GDM1 (cell line): ENCODE measurements around the gene MIX23.

Experiments
- DNase-seq: peaks from one replicate; lab custom pipeline; 2025; lab: John Stamatoyannopoulos, UW

The MIX23 gene

DNA sequence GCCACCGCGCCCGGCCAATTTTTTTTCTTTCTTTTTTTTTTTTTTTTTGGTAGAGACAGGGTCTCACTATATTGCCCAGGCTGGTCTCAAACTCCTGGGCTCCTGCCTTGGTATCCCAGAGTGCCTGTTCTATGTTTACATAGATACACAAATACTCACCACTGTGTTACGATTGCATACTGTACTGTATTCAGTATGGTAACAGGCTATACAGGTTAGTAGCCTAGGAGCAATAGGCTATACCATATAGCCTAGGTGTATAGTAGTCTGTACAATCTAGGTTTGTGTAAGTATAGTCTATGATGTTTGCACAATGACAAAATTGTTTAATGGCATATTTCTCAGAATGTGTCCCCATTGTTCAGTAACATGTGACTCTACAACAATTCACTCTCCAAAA lies 31.4 kb downstream of the MIX23 start:
- DNase-seq = no peak

DNA sequence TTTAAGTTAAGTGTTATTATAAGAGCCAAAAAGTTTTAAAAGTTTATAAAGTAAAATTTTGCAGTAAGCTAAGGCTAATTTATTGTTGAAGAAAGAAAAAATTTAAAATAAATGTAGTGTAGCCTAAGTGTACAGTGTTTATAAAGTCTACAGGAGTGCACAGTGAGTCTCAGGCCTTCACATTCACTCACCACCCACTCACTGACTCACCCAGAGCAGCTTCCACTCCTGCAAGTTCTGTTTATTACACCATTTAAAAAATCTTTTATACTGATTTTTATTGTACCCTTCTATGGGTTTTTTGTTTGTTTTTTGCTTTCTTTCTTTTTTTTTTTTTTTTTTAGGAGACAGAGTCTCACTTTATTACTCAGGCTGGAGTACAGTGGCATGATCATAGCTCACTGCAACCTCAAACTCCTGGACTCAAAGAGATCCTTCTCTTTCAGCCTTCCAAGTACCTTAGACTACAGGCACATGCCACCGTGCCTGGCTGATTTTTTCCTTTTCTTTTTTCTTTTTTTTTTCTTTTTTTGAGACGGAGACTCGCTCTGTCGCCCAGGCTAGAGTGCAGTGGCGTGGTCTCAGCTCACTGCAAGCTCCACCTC lies 32.1 kb downstream of the MIX23 start:
- DNase-seq = no peak

DNA sequence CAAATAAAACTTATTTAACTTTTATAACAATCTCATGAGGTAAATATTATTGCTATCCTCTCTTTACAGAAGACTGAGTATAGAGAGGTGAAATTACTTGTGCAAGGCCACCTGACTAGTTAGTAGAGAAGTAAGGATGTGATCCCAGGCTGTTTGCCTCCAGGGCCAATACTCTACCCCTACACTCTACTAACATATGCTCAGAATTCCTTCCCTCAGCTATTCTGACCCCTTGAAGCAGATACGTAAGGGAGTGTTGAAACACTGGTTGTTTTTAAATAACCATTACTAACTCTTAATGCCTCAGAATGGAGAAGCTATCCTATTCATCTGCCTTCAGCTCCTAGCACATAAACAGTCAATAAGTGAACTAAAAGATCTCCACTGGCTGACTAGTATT lies 33.9 kb downstream of the MIX23 start:
- no peak for DNase-seq

GRCh38 chr3:122343654-122344053 lies 39.4 kb downstream of the MIX23 start:
- no peak for DNase-seq

- DNase-seq = no peak
Measured at GRCh38 chr3:122342803-122343202, 40.2 kb downstream of the MIX23 start.

DNA sequence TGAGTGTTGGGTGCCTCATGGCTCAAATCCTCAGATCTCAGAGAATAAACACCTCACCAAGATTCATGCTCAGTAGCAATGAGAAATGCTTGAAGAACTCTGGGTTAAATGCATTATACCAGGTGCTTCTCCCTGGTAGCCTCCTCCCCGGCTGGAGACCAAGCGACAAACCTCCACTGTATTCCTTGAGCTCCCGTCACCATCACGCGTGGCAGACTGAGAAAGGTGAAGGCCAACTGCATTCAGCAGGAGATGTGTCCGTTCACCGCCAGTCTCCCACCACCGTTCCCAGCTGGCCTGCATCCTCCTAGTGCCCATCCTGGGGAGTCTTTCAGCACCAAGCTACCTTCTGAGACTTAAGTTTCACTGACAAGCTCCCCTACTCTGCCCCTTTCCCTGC lies 50.5 kb downstream of the MIX23 start:
- DNase-seq = no peak

GRCh38 chr3:122331886-122332285 lies 51.1 kb downstream of the MIX23 start:
- DNase-seq = no peak

- DNase-seq = no peak
Measured at GRCh38 chr3:122325769-122326168, 57.3 kb downstream of the MIX23 start.

GRCh38 chr3:122324871-122325323 lies 58.1 kb downstream of the MIX23 start, which contains the start of gene CSTA:
CSTA (plus strand) TSS chr3:122325248; CDS start chr3:122325293, 45 bp downstream.
- DNase-seq = no peak

GRCh38 chr3:122322095-122323075 lies 60.6 kb downstream of the MIX23 start:
- DNase-seq = no peak

DNA sequence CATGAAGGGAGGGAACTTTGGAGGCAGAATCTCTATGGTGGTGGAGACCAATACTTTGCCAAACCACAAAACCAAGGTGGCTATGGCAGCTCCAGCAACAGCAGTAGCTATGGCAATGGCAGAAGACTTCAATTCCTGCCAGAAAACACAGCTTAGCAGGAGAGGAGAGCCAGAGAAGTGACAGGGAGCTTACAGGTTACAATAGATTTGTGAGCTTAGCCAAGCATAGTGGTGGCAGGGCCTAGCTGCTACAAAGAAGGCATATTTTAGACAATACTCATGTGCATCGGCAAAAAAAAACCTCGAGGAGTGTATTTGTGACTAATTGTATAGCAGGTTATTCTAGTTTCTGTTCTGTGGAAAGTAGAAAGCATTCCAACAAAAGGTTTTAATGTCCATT lies 64.4 kb downstream of the MIX23 start:
- DNase-seq = no peak

GRCh38 chr3:122316368-122316767 lies 66.7 kb downstream of the MIX23 start:
- DNase-seq = no peak

GRCh38 chr3:122315619-122316018 lies 67.4 kb downstream of the MIX23 start:
- DNase-seq = no peak

DNA sequence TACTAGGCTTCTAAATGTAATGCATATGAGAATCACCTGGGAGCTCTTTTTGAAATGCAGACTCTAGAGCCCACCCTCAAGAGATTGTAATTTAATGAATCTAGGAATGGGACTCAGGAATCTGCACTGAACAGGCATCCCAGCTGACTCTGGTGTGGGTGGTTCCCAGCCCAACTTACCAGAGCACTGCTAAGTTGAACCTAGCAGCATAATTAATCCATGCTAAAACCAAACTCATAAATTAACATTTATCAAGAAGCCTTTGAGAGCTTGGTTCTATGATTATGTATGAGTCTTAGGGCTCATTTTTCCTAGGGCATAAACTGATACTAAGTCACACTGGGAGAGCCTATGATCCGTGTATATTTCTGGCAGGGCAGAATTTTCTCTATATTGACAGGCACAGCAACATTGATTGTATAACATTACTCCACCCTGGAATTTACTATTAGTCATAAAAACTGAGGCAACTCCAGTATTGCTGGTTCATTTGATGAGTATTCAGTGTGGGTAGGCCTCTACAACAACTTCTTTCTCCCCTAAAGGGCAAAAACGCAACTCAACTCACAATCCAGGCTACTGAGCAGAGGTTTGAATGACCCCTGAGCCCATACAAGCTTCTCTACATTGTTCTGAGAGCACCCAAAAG lies 68.7 kb downstream of the MIX23 start:
- DNase-seq = no peak

DNA sequence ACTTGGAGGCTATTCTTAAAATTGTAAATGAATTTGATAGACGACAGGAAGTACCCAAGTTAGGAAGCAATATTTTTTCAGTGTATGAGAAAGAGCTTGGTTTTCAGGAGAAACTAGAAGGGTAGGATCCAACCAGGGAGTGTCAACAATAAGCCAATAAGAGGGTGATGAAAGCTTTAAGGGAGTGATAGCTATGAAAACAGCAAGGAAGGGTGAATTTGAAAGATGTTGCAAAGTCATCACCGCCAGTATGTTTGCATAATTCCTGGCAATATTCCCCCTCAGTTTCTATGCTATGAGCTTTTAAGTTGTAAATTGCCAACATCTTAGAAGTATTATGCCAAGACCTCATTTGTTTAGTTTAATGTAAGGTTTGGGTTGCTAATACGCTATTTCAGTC lies 69.8 kb downstream of the MIX23 start:
- DNase-seq = no peak

DNA sequence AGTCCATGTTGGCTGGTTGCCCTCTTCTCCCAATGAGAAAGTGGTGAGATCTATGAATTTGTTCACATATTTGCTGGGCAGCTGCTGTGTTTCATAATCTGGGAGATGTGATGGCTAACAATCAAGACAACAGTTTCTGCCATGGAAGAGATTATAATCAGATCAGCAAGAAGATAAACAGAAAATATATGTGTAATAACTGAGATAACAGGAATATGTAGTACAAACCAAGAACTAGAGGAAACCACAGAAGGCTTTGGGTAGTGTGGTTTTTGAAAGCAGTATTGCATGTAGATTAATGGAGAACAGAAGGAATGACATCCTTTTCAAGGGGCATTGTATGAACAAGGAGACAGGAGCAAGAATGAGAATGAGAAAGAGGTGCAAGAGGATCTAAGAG lies 70.2 kb downstream of the MIX23 start:
- no peak for DNase-seq

DNA sequence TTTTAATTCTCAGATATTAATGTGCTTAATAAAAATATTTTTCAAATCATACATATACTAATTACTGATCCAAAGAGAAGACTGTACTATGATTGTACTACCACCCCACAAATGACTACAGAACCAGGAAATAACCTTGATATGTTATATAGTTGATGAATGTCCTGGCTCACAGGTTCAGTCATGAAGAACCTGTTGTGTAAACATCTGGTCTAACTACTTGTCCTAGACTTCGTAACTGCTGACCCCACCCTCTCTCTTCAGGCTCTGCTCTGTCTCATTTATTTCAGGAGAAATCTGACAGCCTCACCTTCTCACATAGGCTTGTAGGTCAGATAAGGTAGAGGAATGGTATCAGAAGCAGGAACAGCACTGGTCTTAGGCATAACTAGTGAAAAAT lies 72.7 kb downstream of the MIX23 start:
- no peak for DNase-seq
